IPS DF 6.9 (cell line): Measurements from ENCODE around the gene CYP4F12.
"Not testable (repeated sequence)": the region's sequence is repeated elsewhere in the genome, so short reads cannot be mapped to it uniquely, and the experiment has no call there.

Experiments used
- DNase-seq: peaks from one replicate; pipeline ENCODE4 v3.0.0-alpha.2; 2013; ENCODE audit warnings: low read depth, low spot score
- H3K27ac ChIP-seq: one replicate; pipeline ENCODE4 v1.5.1; 2013; ENCODE audit warnings: low read length, control low read depth
- H3K27me3 ChIP-seq: 2 replicates; pipeline ENCODE4 v1.6.1; 2013; ENCODE audit warnings: mild to moderate bottlenecking, low read length; ENCODE audit not compliant: control insufficient read depth, insufficient read depth
- H3K36me3 ChIP-seq: 2 replicates; pipeline ENCODE4 v1.6.1; 2013; ENCODE audit warnings: low read length; ENCODE audit not compliant: control insufficient read depth, insufficient read depth
- H3K4me1 ChIP-seq: 2 replicates; pipeline ENCODE4 v1.6.1; 2013; ENCODE audit warnings: low read length; ENCODE audit not compliant: control insufficient read depth, insufficient read depth
- H3K4me3 ChIP-seq: 2 replicates; pipeline ENCODE4 v1.5.1; 2013; ENCODE audit warnings: mild to moderate bottlenecking, low read length
- H3K9me3 ChIP-seq: 2 replicates; pipeline ENCODE4 v1.6.1; 2013; ENCODE audit warnings: low read length, inconsistent platforms; ENCODE audit not compliant: control insufficient read depth, insufficient read depth
- WGBS: extraction: QIAGEN DNeasy Blood & Tissue Kit; methylation state at CpG from one replicate; pipeline ENCODE4 v1.1.7; 2013; ENCODE audit warnings: mixed read lengths, missing lambda C conversion rate; ENCODE audit not compliant: insufficient read length, insufficient coverage; 5-methylcytosine and 5-hydroxymethylcytosine counted together

The CYP4F12 gene

DNA sequence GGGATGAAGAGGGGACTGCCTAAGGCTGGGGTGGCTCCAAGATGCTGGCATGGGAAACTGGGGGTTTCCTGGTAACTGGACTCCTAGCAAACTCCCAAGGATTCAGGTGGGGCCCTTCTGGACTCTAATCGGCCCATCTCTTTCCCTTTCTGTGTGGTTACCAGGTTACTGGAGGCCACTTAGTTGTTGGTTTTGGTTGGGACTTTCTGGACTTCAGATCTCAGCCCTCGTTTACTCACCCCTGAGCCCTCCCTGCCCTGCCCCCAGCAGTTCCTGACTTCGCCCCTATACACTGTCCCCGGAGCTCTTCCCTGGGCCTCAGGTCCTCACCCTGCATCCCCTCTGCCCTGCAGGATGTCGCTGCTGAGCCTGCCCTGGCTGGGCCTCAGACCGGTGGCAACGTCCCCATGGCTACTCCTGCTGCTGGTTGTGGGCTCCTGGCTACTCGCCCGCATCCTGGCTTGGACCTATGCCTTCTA, 328 bp downstream of the CYP4F12 start:
- WGBS = no CpG with 5 or more reads among the region's 9 CpGs
- Histone ChIP-seq H3K9me3 (peaks cover 15% of the 10 kb centered on the region), H3K4me3 (no peak overlapping the region), H3K27me3 (no peaks in the 10 kb centered on the region), H3K27ac (no peak overlapping the region), H3K36me3 (no peaks in the 10 kb centered on the region), H3K4me1 (no peaks in the 10 kb centered on the region)
- no peak for DNase-seq

DNA sequence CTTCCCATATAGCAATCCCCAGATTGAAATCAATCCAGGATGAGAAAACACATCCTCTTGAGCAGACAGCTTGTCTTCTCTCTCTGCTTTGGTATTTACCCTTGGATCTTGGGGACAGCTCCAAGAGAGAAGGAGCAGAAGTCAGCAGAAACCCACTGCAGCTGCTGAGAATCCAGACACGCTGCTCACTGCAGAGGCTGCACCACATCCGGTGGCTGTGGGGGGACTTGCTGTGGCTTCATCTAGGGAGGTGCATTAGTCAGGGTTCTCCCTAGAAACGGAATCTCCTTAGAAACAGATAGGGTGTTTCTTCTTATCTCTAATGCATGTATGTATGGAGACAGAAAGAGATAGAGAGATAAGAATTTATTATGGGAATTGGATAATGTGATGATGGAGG, 2.7 kb downstream of the CYP4F12 start:
- no peaks in the 10 kb centered on the region for H3K27me3 ChIP-seq
- H3K4me1 ChIP-seq = no peaks in the 10 kb centered on the region
- no peak for DNase-seq
- H3K9me3 ChIP-seq = peaks cover 15% of the 10 kb centered on the region
- WGBS = no CpG with 5 or more reads among the region's 3 CpGs
- no peaks in the 10 kb centered on the region for H3K36me3 ChIP-seq
- no peak overlapping the region for H3K4me3 ChIP-seq
- H3K27ac ChIP-seq = no peak overlapping the region

DNA sequence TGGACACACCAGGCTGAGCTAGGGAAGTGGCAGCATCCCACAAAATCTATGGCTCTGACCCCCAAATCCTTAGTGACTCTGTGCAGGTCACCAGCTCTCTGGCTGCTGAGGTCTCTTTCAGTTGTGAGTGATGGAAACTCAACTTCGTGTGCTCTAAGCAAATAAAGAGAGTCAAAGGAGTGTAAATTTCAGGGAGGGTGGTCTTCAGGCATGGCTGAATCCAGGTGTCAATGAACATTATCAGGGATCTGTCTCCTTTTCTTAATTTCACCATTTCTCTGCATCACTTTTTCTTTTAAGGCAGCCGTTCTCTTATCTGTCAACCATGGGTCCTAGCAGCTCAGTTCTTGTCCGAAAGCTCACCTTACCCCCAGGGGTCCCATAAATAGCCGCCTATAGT, 6.2 kb downstream of the CYP4F12 start:
- Histone ChIP-seq H3K27me3 (no peaks in the 10 kb centered on the region), H3K9me3 (peaks cover 17% of the 10 kb centered on the region), H3K36me3 (no peaks in the 10 kb centered on the region), H3K4me3 (no peak overlapping the region), H3K27ac (no peak overlapping the region), H3K4me1 (no peaks in the 10 kb centered on the region)
- DNase-seq = no peak
- no CpG with 5 or more reads among the region's 4 CpGs for WGBS

DNA sequence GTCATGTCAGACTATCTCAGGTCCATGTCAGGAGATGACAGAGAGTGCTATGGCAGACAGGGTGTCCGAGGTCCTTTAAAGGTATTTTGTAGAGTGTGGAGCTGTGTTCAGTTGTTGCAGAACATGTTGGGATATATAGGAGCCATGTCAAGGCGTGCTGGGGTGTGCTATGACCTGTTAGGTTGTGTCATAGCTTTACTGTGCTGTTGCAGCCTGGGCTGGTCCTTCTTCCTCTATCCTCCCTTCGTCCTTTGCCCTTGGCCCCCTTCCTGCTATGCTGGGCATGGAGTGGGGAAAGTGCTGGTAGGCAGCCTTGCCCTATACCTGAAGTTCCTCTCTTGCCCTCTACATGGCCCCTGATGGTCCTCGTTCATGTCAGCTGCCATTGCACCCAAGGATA, 7.0 kb downstream of the CYP4F12 start:
- not testable (repeated sequence) for DNase-seq, H3K27me3 ChIP-seq

DNA sequence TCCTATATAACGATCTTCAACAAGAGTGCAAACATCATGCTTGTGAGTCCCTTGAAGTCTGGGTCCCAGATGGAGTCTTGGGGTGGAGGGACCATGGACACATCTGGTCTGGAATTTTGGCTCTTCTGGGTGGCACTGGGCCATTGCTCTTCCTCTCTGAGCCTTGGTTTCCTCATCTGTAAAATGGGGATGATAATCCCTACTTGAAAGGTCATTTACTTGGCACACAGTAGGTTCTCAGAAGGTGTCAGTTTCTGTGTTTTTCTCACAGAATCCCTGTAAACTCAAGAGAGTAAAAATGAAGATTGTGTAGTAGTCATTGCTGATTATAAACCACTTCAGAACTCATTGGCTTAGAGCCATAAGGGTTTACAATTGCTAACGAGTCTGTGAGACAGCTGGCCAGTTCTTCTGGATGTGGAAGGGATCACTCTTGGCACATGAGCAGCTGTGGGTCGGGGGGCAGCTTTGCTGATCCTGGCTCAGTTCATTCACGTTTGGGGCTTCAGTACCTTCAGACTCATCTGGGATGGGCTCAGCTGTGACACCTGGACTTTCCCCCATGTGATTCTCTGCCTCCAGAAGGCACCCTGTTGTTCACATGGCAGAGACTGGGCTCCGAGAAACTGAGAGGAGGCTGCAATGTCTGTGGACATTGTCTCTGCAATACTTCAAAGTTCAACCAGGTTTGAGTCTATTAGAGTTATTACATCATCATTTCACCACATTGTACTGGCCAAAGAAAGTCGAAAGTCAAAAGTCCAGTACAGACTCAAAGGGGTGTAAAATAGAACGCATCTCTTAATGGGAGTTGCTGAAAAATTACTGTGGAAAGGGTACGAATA, 7.8 kb downstream of the CYP4F12 start:
- Histone ChIP-seq H3K4me1 (no peaks in the 10 kb centered on the region), H3K9me3 (peaks cover 21% of the 10 kb centered on the region), H3K36me3 (no peaks in the 10 kb centered on the region; the same call in 1 of the 2 replicates), H3K27me3 (no peaks in the 10 kb centered on the region), H3K4me3 (no peak overlapping the region), H3K27ac (no peak overlapping the region)
- no CpG with 5 or more reads among the region's 8 CpGs for WGBS
- DNase-seq = no peak

More for the DNA sequence above, 7.0 kb downstream of the CYP4F12 start:
- not testable (repeated sequence) for H3K36me3 ChIP-seq, H3K4me1 ChIP-seq, H3K4me3 ChIP-seq, H3K27ac ChIP-seq
- peaks cover 19% of the 10 kb centered on the region for H3K9me3 ChIP-seq
- WGBS = no CpG with 5 or more reads among the region's 4 CpGs

DNA sequence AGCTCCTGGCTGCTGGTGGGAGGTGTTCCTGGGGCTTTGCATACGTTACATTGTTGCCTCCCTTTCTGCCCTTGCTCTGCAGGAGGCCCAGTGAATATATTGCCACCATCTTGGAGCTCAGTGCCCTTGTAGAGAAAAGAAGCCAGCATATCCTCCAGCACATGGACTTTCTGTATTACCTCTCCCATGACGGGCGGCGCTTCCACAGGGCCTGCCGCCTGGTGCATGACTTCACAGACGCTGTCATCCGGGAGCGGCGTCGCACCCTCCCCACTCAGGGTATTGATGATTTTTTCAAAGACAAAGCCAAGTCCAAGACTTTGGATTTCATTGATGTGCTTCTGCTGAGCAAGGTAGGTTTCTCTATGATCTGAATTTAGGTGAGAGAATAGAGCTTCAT, 10.5 kb downstream of the CYP4F12 start:
- H3K4me1 ChIP-seq = no peaks in the 10 kb centered on the region
- no peak for DNase-seq
- no peaks in the 10 kb centered on the region; the same call in 1 of the 2 replicates for H3K36me3 ChIP-seq
- no peak overlapping the region for H3K27ac ChIP-seq
- no peak overlapping the region for H3K4me3 ChIP-seq
- H3K9me3 ChIP-seq = peaks cover 25% of the 10 kb centered on the region
- no CpG with 5 or more reads among the region's 10 CpGs for WGBS
- no peaks in the 10 kb centered on the region for H3K27me3 ChIP-seq

DNA sequence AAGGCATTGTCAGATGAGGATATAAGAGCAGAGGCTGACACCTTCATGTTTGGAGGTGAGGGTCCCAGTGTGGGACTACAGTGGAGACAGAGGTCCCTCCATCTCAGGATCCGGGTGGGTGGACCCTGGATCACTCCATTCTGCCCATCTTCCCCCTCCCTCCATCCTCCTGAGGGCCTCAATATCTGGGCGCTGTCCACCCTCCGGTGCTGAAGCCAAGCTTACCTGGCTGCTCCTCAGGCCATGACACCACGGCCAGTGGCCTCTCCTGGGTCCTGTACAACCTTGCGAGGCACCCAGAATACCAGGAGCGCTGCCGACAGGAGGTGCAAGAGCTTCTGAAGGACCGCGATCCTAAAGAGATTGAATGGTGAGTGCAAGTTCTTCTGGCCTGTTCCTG, 11.9 kb downstream of the CYP4F12 start:
- H3K36me3 ChIP-seq = no peaks in the 10 kb centered on the region; the same call in 1 of the 2 replicates
- H3K4me1 ChIP-seq = no peaks in the 10 kb centered on the region
- H3K9me3 ChIP-seq = peaks cover 19% of the 10 kb centered on the region
- WGBS = no CpG with 5 or more reads among the region's 9 CpGs
- DNase-seq = no peak
- no peak overlapping the region for H3K4me3 ChIP-seq
- H3K27me3 ChIP-seq = no peaks in the 10 kb centered on the region
- no peak overlapping the region for H3K27ac ChIP-seq

DNA sequence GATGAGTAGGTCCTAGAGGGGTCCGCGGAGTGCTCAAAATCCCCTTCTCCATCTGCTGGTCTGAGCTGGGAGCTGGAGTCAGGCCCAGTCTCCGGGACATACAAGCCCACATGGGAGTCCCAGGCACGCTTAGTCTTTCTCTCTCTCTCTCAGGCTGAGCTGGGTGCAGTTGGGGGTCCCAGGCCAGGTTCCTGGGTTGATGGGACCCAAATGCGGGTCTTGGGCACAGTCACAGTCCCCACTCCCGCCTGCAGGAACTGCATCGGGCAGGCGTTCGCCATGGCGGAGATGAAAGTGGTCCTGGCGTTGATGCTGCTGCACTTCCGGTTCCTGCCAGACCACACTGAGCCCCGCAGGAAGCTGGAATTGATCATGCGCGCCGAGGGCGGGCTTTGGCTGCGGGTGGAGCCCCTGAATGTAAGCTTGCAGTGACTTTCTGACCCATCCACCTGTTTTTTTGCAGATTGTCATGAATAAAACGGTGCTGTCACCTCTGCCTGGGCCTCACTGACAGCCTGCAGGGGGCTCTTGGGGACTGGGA, 23.8 kb downstream of the CYP4F12 start:
- H3K27ac ChIP-seq = no peak overlapping the region
- H3K4me1 ChIP-seq = no peaks in the 10 kb centered on the region; the same call in 1 of the 2 replicates
- no peak overlapping the region for H3K4me3 ChIP-seq
- WGBS = no CpG with 5 or more reads among the region's 19 CpGs
- peaks cover 19% of the 10 kb centered on the region for H3K9me3 ChIP-seq
- DNase-seq = no peak
- no peaks in the 10 kb centered on the region for H3K27me3 ChIP-seq
- H3K36me3 ChIP-seq = no peaks in the 10 kb centered on the region

DNA sequence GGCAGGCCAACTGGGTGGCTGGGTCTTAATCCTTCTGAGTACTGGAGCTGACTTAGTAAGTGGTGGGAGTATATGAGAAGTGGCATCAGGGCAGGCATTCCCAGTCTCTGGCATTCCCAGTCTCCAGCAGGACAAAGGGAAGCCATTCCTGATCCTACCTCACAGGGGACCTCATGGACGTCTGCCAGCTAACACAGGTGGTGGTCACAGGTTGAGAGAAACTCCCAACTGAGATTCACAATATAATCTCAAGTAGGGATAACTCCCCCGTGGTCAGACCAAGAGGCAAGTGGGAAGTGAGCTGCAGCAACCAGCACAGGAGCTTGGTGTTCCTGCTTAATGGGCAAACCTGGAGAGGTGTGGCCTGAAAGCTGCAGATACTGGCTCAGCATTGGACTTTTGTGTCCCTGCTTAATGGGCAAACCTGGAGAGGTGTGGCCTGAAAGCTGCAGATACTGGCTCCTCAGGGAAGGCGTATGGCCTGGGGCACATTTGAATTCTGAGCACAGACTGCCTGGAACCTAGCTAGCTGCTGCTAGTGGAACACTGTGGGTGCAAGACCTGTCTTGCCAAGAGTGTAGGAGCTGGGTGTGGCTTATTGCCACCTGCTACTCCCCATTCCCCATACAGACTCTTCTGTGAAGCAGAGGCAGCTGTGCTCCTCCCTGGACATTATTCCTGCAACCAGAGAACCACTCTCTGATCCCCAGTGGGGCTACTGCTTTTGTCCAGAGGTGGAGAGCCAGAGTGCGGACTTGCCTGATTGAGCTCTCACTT, 29.1 kb downstream of the CYP4F12 start:
- DNase-seq = no peak
- Histone ChIP-seq H3K4me1 (no peaks in the 10 kb centered on the region), H3K9me3 (peaks cover 14% of the 10 kb centered on the region), H3K4me3 (no peak overlapping the region), H3K27ac (no peak overlapping the region), H3K27me3 (no peaks in the 10 kb centered on the region), H3K36me3 (no peaks in the 10 kb centered on the region)
- no CpG with 5 or more reads among the region's 4 CpGs for WGBS

DNA sequence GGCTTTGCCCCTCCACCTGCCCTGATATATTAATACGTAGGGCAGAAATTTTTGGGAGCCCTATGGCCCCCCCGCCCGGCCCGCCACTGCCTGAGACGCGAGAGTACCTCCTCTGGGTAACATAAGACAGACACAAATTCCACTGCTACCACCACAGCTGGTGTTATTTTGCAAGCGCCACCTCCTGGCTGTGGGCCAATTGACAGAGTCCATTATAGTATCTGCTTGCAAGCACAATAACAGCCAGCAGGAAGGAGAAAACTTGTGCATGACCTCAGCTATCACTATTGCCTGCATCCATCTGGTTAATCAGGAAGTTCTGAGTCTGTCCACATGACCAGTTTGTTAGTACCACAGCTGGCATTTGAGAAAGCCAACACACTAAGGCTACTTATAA, 29.6 kb downstream of the CYP4F12 start:
- H3K27me3 ChIP-seq = no peaks in the 10 kb centered on the region
- H3K36me3 ChIP-seq = no peaks in the 10 kb centered on the region
- no peak overlapping the region for H3K27ac ChIP-seq
- DNase-seq = no peak
- peaks cover 10% of the 10 kb centered on the region for H3K9me3 ChIP-seq
- no peaks in the 10 kb centered on the region for H3K4me1 ChIP-seq
- no peak overlapping the region for H3K4me3 ChIP-seq
- no CpG with 5 or more reads among the region's 7 CpGs for WGBS
